GM23338 (cell line): ENCODE data around the gene PARD3. TPM values are rescaled to one million over a fixed set of nuclear protein-coding genes. Genes with fewer than 3 reads are reported as not detected.

Experiments
- ATAC-seq: fragments of 200-7000 bp; cut with Tn5 transposase; 3 replicates; pipeline ENCODE4 v1.9.1; 2020
- DNase-seq: peaks from one replicate; pipeline ENCODE4 v3.0.0-alpha.2; 2015; ENCODE audit warnings: low spot score
- H2AFZ ChIP-seq: fragments of 200-600 bp; sonication (generic); 2 replicates; pipeline ENCODE4 v1.8.0; 2016; ENCODE audit warnings: antibody characterized with exemption, mild to moderate bottlenecking, moderate library complexity
- H3F3A ChIP-seq: fragments of 200-600 bp; sonication (generic); replicated peaks from 2 replicates; pipeline ENCODE4 v1.8.0; 2017; ENCODE audit warnings: antibody characterized with exemption, mixed run types, low read depth
- H3K27ac ChIP-seq: fragments of 200-600 bp; sonication (generic); 2 replicates; pipeline ENCODE4 v1.6.1; 2016; ENCODE audit warnings: low read depth
- H3K27me3 ChIP-seq: fragments of 200-600 bp; sonication (generic); 2 replicates; pipeline ENCODE4 v1.8.0; 2016; ENCODE audit warnings: mild to moderate bottlenecking, mixed run types, moderate library complexity; ENCODE audit not compliant: insufficient read depth
- H3K36me3 ChIP-seq: fragments of 200-600 bp; sonication (generic); 2 replicates; pipeline ENCODE4 v1.8.0; 2016; ENCODE audit warnings: mild to moderate bottlenecking; ENCODE audit not compliant: insufficient read depth
- H3K4me1 ChIP-seq: fragments of 200-600 bp; sonication (generic); 2 replicates; pipeline ENCODE4 v1.8.0; 2016; ENCODE audit warnings: mild to moderate bottlenecking, moderate library complexity; ENCODE audit not compliant: insufficient read depth
- H3K4me2 ChIP-seq: fragments of 200-600 bp; sonication (generic); 2 replicates; pipeline ENCODE4 v1.7.1; 2017; ENCODE audit warnings: mixed run types
- H3K4me3 ChIP-seq: fragments of 200-600 bp; sonication (generic); 2 replicates; pipeline ENCODE4 v1.6.1; 2016; ENCODE audit warnings: mixed run types
- H3K79me2 ChIP-seq: fragments of 200-600 bp; sonication (generic); replicated peaks from 2 replicates; pipeline ENCODE4 v1.8.0; 2017; ENCODE audit warnings: mild to moderate bottlenecking; ENCODE audit not compliant: insufficient read depth
- H3K9me2 ChIP-seq: fragments of 200-600 bp; sonication (generic); 2 replicates; pipeline ENCODE4 v1.8.0; 2017; ENCODE audit not compliant: insufficient read depth
- H4K20me1 ChIP-seq: fragments of 200-600 bp; sonication (generic); replicated peaks from 2 replicates; pipeline ENCODE4 v1.8.0; 2017; ENCODE audit warnings: mild to moderate bottlenecking; ENCODE audit not compliant: insufficient read depth
- H3K27ac Mint-ChIP-seq: 2 replicates; pipeline ENCODE4 v1.8.0; 2020; ENCODE audit warnings: inconsistent platforms, mild to moderate bottlenecking, moderate library complexity, mixed read lengths
- H3K27me3 Mint-ChIP-seq: 3 replicates; pipeline ENCODE4 v1.8.0; 2022; ENCODE audit warnings: low read depth, mild to moderate bottlenecking, moderate library complexity, mixed read lengths, inconsistent platforms; ENCODE audit not compliant: insufficient read depth, poor library complexity
- H3K36me3 Mint-ChIP-seq: 3 replicates; pipeline ENCODE4 v1.8.0; 2021; ENCODE audit warnings: low read depth, mild to moderate bottlenecking, inconsistent platforms, moderate library complexity, mixed read lengths
- H3K4me1 Mint-ChIP-seq: 3 replicates; pipeline ENCODE4 v1.8.0; 2020; ENCODE audit warnings: mild to moderate bottlenecking, inconsistent platforms, mixed read lengths
- H3K4me3 Mint-ChIP-seq: 3 replicates; pipeline ENCODE4 v1.8.0; 2021; ENCODE audit warnings: moderate library complexity, mild to moderate bottlenecking, inconsistent platforms, mixed read lengths
- H3K9me3 Mint-ChIP-seq: 3 replicates; pipeline ENCODE4 v1.8.0; 2020; ENCODE audit warnings: moderate library complexity, mild to moderate bottlenecking, inconsistent platforms, mixed read lengths
- CREB1 ChIP-seq: fragments of 250-450 bp; sonication (Bioruptor Pico); IDR thresholded peaks from 2 replicates; pipeline ENCODE4 v1.5.0; 2020; ENCODE audit warnings: low read depth, mild to moderate bottlenecking, moderate library complexity
- CTCF ChIP-seq, 2 experiments: fragments of 200-600 bp in 1 of 2; sonication (generic) in 1 of 2; conservative IDR thresholded peaks; 2 replicates each; pipeline versions ENCODE4 v1.5.1 to v1.6.1; 2016 to 2017; ENCODE audit warnings: antibody characterized with exemption in 2 of 2, low read depth in 2 of 2, mild to moderate bottlenecking in 2 of 2, moderate library complexity in 1 of 2
- EZH2 ChIP-seq: fragments of 200-600 bp; sonication (generic); IDR thresholded peaks from one replicate; pipeline ENCODE4 v1.8.0; 2017; ENCODE audit warnings: antibody characterized with exemption, mild to moderate bottlenecking, low read depth; ENCODE audit not compliant: unreplicated experiment
- JUNB ChIP-seq: IDR thresholded peaks from one replicate; pipeline ENCODE4 v1.6.1; 2016; ENCODE audit warnings: antibody characterized with exemption; ENCODE audit not compliant: unreplicated experiment
- NANOG ChIP-seq: IDR thresholded peaks from 2 replicates; pipeline ENCODE4 v1.6.1; 2016; ENCODE audit warnings: antibody characterized with exemption, borderline replicate concordance
- POLR2AphosphoS5 ChIP-seq: IDR thresholded peaks from 2 replicates; pipeline ENCODE4 v1.6.1; 2016; ENCODE audit warnings: antibody characterized with exemption, low read depth
- STAT1 ChIP-seq: IDR thresholded peaks from one replicate; pipeline ENCODE4 v1.6.1; 2016; ENCODE audit warnings: antibody characterized with exemption; ENCODE audit not compliant: unreplicated experiment
- ZNF114 ChIP-seq: fragments of 250-450 bp; sonication (Bioruptor Pico); IDR thresholded peaks from 2 replicates; pipeline ENCODE4 v1.5.0; 2020; ENCODE audit warnings: mild to moderate bottlenecking, moderate library complexity
- ZNF331 ChIP-seq: fragments of 250-450 bp; sonication (Bioruptor Pico); IDR thresholded peaks from 2 replicates; pipeline ENCODE4 v1.5.0; 2020; ENCODE audit warnings: low read depth, mild to moderate bottlenecking, moderate library complexity
- ZNF462 ChIP-seq: fragments of 250-450 bp; sonication (Bioruptor Pico); IDR thresholded peaks from 2 replicates; pipeline ENCODE4 v1.5.0; 2020; ENCODE audit warnings: mild to moderate bottlenecking, moderate library complexity
- polyA plus RNA-seq: library from polyadenylated mRNA; unstranded; fragments of >200 nt; fragmentation: Nextera tagmentation; extraction: Ambion mirVana; gene quantifications from 2 replicates; pipeline ENCODE4 v1.2.1, GENCODE V29; 2016
- total RNA-seq: library from RNA; depleted of rRNA; stranded (reverse); fragments of >200 nt; shearing (Covaris generic); gene quantifications from 2 replicates; pipeline ENCODE4 v1.2.3, GENCODE V29; 2014
- TF ChIP-seq, protein P1 (sequence below): IDR thresholded peaks from one replicate; pipeline ENCODE4 v1.6.1; 2018; ENCODE audit warnings: antibody characterized with exemption; ENCODE audit not compliant: unreplicated experiment
- TF ChIP-seq, protein P2 (sequence below): IDR thresholded peaks from 2 replicates; pipeline ENCODE4 v1.6.1; 2016; ENCODE audit warnings: antibody characterized with exemption

Gene PARD3
- total and polyA plus RNA-seq, 2 experiments from 2014 or later = 30.2 to 51.4 TPM

DNA sequence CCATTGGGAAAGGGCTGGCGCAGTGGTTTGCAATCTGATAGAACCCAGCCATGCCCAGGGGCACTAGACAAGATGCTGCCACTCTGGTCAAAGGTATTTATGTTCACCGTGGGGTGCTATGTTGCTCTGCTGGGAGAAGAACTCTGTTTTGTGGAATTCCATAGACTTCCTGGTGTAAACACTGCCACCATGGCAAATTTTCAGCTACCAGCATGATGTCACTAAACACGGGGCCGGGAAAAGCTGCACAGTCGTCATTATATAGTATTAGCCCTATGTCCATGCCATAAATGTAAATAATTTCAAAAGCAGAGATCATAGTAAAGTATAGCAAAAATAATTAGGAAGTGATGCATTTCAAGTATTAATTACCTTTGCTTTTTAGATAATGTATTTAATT is 500.6 kb downstream of the PARD3 start:
- H3K4me1 ChIP-seq = peaks cover 11% of the 10 kb centered on the region; the same call in 1 of the 2 replicates
- DNase-seq = no peak

More for the DNA sequence above, 500.6 kb downstream of the PARD3 start:
- Mint-ChIP-seq H3K36me3 (no peaks in the 10 kb centered on the region), H3K4me3 (no peak overlapping the region), H3K27ac (0 out of 2 replicates have a peak overlapping the region, but pooled peaks have one; percentile 22), H3K9me3 (no peaks in the 10 kb centered on the region), H3K4me1 (peaks cover 19% of the 10 kb centered on the region), H3K27me3 (no peaks in the 10 kb centered on the region)
- Histone ChIP-seq H3K27me3 (no peaks in the 10 kb centered on the region), H3K36me3 (no peaks in the 10 kb centered on the region), H3F3A (no peaks in the 10 kb centered on the region), H2AFZ (no peak overlapping the region), H4K20me1 (no peaks in the 10 kb centered on the region), H3K4me2 (no peak overlapping the region), H3K79me2 (no peaks in the 10 kb centered on the region), H3K9me2 (no peaks in the 10 kb centered on the region), H3K27ac (no peak overlapping the region), H3K4me3 (no peak overlapping the region)
- no peak for ATAC-seq
- no peak for TF ChIP-seq POLR2AphosphoS5
- no peak for TF ChIP-seq NANOG
- TF ChIP-seq ZNF114 (CRISPR knock-in tag) = no peak
- TF ChIP-seq CTCF (conservative IDR thresholded peaks at IDR 0.05; ENCODE audit: low read depth in 2 of 2) = no peak
- no peak for TF ChIP-seq ZNF462 (CRISPR knock-in tag)
- TF ChIP-seq JUNB = no peak
- TF ChIP-seq EZH2 = no peak
- TF ChIP-seq, protein P1, sequence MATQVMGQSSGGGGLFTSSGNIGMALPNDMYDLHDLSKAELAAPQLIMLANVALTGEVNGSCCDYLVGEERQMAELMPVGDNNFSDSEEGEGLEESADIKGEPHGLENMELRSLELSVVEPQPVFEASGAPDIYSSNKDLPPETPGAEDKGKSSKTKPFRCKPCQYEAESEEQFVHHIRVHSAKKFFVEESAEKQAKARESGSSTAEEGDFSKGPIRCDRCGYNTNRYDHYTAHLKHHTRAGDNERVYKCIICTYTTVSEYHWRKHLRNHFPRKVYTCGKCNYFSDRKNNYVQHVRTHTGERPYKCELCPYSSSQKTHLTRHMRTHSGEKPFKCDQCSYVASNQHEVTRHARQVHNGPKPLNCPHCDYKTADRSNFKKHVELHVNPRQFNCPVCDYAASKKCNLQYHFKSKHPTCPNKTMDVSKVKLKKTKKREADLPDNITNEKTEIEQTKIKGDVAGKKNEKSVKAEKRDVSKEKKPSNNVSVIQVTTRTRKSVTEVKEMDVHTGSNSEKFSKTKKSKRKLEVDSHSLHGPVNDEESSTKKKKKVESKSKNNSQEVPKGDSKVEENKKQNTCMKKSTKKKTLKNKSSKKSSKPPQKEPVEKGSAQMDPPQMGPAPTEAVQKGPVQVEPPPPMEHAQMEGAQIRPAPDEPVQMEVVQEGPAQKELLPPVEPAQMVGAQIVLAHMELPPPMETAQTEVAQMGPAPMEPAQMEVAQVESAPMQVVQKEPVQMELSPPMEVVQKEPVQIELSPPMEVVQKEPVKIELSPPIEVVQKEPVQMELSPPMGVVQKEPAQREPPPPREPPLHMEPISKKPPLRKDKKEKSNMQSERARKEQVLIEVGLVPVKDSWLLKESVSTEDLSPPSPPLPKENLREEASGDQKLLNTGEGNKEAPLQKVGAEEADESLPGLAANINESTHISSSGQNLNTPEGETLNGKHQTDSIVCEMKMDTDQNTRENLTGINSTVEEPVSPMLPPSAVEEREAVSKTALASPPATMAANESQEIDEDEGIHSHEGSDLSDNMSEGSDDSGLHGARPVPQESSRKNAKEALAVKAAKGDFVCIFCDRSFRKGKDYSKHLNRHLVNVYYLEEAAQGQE = no peak
- TF ChIP-seq ZNF331 = no peak
- TF ChIP-seq STAT1 = no peak
- no peak for TF ChIP-seq CREB1 (CRISPR knock-in tag)
- TF ChIP-seq, protein P2, sequence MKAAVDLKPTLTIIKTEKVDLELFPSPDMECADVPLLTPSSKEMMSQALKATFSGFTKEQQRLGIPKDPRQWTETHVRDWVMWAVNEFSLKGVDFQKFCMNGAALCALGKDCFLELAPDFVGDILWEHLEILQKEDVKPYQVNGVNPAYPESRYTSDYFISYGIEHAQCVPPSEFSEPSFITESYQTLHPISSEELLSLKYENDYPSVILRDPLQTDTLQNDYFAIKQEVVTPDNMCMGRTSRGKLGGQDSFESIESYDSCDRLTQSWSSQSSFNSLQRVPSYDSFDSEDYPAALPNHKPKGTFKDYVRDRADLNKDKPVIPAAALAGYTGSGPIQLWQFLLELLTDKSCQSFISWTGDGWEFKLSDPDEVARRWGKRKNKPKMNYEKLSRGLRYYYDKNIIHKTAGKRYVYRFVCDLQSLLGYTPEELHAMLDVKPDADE = no peak
